Heart right ventricle (tissue), 16 donors: ENCODE results near the gene EIF6. TPM values are rescaled to one million over a fixed set of nuclear protein-coding genes. Genes with fewer than 3 reads are reported as not detected.

Source experiments
- ATAC-seq, 8 donors: fragments of 200-7000 bp; cut with Tn5 transposase; one replicate each; pipeline ENCODE4 v1.9.1; 2020; ENCODE audit warnings: mild to moderate bottlenecking in 8 of 8, moderate library complexity in 8 of 8, moderate number of reproducible peaks in 1 of 8
- DNase-seq, 2 donors: peaks; one replicate each; pipeline ENCODE4 v3.0.0-alpha.2; 2020
- H3K27ac ChIP-seq, 10 donors: fragments of 200-600 bp; sonication (generic) in 2 of 10; one replicate each; pipeline versions ENCODE4 v1.5.0 to v1.8.0; 2020 to 2022; ENCODE audit warnings: mild to moderate bottlenecking in 3 of 10
- H3K27me3 ChIP-seq, 7 donors: fragments of 200-600 bp; one replicate each; pipeline ENCODE4 v1.8.0; 2021 to 2022; ENCODE audit warnings: mild to moderate bottlenecking in 2 of 7
- H3K36me3 ChIP-seq, 9 donors: fragments of 200-600 bp; sonication (generic) in 1 of 9; one replicate each; pipeline versions ENCODE4 v1.5.0 to v1.8.0; 2020 to 2022; ENCODE audit warnings: mild to moderate bottlenecking in 2 of 9
- H3K4me1 ChIP-seq, 9 donors: fragments of 200-600 bp; sonication (generic) in 1 of 9; one replicate each; pipeline versions ENCODE4 v1.5.0 to v1.8.0; 2020 to 2022; ENCODE audit warnings: mild to moderate bottlenecking in 4 of 9
- H3K4me3 ChIP-seq, 10 donors: fragments of 200-600 bp; sonication (generic) in 2 of 10; one replicate each; pipeline versions ENCODE4 v1.5.0 to v1.8.0; 2020 to 2022; ENCODE audit warnings: mild to moderate bottlenecking in 7 of 10, moderate library complexity in 2 of 10
- H3K9me3 ChIP-seq, 11 donors: fragments of 200-600 bp in 10 of 11; sonication (generic) in 2 of 11; one replicate each; pipeline versions ENCODE4 v1.5.0 to v1.8.0; 2013 to 2022; ENCODE audit warnings: mild to moderate bottlenecking in 2 of 11, control low read depth in 1 of 11, moderate library complexity in 1 of 11
- WGBS, 2 donors: extraction: QIAGEN DNeasy Blood & Tissue Kit; methylation state at CpG; one replicate each; pipeline ENCODE4 v1.1.7; 2013; ENCODE audit warnings: inconsistent platforms in 1 of 2; 5-methylcytosine and 5-hydroxymethylcytosine counted together
- intact Hi-C, 10 donors: fragments of 100-400 bp; cut with DNase I; formaldehyde crosslinking; loops; one replicate each; pipeline versions ENCODE4 v1.11.1 to v1.14.2; 2022
- polyA plus RNA-seq, 2 donors: library from polyadenylated mRNA; stranded (reverse); fragments of 200-250 nt; gene quantifications; one replicate each; pipeline ENCODE4 v1.2.3, GENCODE V29; 2013
- total RNA-seq, 10 donors: library from RNA; stranded (reverse); fragmentation: NEBNext Ultra II Directional in 3 of 10; extraction: Animal tissue kit (Norgen Biotek cat#: 25700) in 3 of 10; gene quantifications; one replicate each; pipeline versions ENCODE4 v1.2.1 to v1.2.4, GENCODE V29; 2021 to 2023
- TF ChIP-seq, protein P1 (sequence below), 9 donors: fragments of 200-600 bp; sonication (generic) in 2 of 9; IDR thresholded peaks; one replicate each; pipeline versions ENCODE4 v1.5.0 to v1.8.0; 2021 to 2022; ENCODE audit warnings: antibody characterized with exemption in 9 of 9, mild to moderate bottlenecking in 5 of 9, moderate library complexity in 1 of 9
- donor health status: Arrhythmogenic right ventricular cardiomyopathy.
- donor health status: ischemic (EF 13 %, LVEDD 7.1; RV severe dilation, severe dysfunction).
- donor health status: healthy with polysubstance abuse.
- donor health status: DM: no; HTN: yes; CAD: no.
- donor health status: DM: no; HTN: no; CAD: no.
- donor health status: ischemic (EF 25% LVEDD 6.9; RV normal size, moderate dysfunction).
- donor health status: ischemic (EF 25% LVEDD 5.7; RV mildly dilated, moderate dysfunction).
- donor health status: healthy.
- donor health status: DM: yes; HTN: yes; CAD: no.
- donor health status: Ischemic cardiomyopathy.
- donor health status: ischemic (EF 35%, LVEDD 5.7; RV mildly dilated, moderate dysfunction).
- donor health status: nonischemic (EF 11% LVEDD 7.7; RV severe dilation, severe dysfunction).
- donor health status: DM: yes; HTN: yes; CAD: no.
- donor health status: PGD.
- donor health status: ischemic (EF 29% LVEDD 5.4; RV normal size, mild dysfunction).
- donor health status: nonischemic (EF 23%, LVEDD 6.1; RV moderate dilation, normal function).

EIF6 gene
- total and polyA plus RNA-seq, 12 donors = 28.2 to 155 (median 39.0) TPM

DNA sequence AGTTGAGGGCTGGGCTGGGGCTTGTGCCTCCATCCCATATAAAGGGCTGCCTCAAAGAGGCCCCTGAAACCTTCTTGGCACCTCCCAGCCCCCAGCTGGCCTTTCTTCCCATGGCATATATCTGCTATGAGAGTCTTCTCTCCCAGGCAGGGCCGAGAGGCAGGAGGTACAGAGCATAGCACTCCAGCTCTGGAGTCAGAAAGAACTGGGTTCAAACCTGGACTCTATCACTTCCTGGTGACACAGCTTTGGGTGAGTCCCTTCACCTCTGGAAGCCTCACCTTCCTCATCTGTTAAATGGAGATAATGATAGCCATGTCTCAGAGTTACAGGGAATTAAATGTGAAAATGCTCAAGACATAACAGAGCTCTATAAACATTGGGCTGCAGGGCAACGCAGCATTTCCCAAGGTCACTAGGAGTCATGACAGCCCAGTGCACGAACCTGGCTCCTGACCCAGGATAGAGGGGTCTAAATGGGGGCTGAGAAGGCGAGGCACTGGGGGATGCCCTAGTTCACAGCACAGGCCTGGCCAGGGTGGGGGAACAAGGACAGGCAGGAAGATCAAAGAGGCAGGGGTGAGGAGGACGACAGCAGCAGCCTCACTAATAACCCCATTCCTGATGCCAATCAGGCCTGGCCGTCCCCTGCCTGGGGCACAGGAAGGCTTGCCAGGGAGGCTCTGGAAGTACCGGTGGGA lies 5.8 kb upstream of the EIF6 start:
- Histone ChIP-seq H3K4me1 (peaks cover 0 to 1% (median 0%) of the 10 kb centered on the region in 9 donors), H3K4me3 (no peak overlapping the region), H3K27me3 (peaks cover 0 to 21% (median 15%) of the 10 kb centered on the region in 7 donors), H3K36me3 (no peaks in the 10 kb centered on the region), H3K27ac (no peak overlapping the region), H3K9me3 (no peaks in the 10 kb centered on the region)
- intact Hi-C loops = no loop called here
- TF ChIP-seq, protein P1, sequence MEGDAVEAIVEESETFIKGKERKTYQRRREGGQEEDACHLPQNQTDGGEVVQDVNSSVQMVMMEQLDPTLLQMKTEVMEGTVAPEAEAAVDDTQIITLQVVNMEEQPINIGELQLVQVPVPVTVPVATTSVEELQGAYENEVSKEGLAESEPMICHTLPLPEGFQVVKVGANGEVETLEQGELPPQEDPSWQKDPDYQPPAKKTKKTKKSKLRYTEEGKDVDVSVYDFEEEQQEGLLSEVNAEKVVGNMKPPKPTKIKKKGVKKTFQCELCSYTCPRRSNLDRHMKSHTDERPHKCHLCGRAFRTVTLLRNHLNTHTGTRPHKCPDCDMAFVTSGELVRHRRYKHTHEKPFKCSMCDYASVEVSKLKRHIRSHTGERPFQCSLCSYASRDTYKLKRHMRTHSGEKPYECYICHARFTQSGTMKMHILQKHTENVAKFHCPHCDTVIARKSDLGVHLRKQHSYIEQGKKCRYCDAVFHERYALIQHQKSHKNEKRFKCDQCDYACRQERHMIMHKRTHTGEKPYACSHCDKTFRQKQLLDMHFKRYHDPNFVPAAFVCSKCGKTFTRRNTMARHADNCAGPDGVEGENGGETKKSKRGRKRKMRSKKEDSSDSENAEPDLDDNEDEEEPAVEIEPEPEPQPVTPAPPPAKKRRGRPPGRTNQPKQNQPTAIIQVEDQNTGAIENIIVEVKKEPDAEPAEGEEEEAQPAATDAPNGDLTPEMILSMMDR (IDR thresholded peaks at IDR 0.05) = no peak
- no peak for ATAC-seq
- DNase-seq = no peak
- 69 to 73% methylated on average over 7 of the region's 7 CpGs for WGBS, 2 donors

DNA sequence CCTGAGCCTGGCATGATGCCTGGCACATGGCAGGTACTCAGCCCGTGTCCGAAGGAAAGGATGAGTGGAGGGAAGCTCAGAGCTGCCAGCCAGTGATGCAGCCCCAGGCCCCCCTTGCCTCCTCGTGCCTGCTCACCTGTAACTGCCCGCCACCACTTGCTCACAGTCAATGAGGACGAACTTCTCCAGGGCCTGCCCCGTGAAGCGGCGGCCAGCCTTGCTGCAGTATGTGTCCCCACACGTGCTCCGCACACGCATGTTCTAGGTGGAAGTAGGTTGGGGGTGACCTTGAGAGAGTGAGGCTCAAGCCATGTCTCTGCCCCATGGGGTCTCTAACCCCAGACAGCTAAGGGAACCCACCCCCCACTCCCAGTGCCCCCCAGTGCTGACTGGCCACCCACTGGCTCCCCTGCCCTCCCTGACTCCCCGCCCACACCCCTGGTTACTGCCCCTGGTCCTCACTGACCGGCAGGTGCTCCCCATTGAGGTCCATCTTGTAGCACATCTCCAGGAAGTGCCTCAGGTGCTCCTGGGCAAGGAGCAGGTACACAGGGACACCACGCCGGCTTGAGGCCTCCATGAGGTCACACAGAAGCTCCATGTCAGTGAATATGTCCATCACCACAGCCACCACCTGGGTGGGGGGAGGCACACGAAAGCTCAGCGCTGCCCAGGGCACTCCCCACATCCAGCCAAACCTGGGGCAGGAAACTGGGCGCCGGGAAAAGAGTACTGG lies 3.9 kb upstream of the EIF6 start:
- Histone ChIP-seq H3K36me3 (no peaks in the 10 kb centered on the region), H3K4me1 (peaks cover 4 to 12% (median 11%) of the 10 kb centered on the region in 9 donors), H3K9me3 (no peaks in the 10 kb centered on the region), H3K27me3 (peaks cover 0 to 14% (median 4%) of the 10 kb centered on the region in 7 donors), H3K27ac (no peak overlapping the region), H3K4me3 (no peak overlapping the region)
- intact Hi-C loops = no loop called here
- no peak for DNase-seq
- ATAC-seq = no peak
- 79 to 83% methylated on average over 19 of the region's 19 CpGs for WGBS, 2 donors
- TF ChIP-seq, protein P1 (IDR thresholded peaks at IDR 0.05) = no peak

- WGBS, 2 donors = 86 to 89% methylated on average over 28 of the region's 28 CpGs
These were observed 3.1 kb upstream of the EIF6 start for GRCh38 chr20:35287509-35288324.

More at GRCh38 chr20:35287509-35288324, 3.1 kb upstream of the EIF6 start:
- DNase-seq (no peak), ATAC-seq (no peak)
- intact Hi-C loops = no loop called here
- Histone ChIP-seq H3K27me3 (peaks cover 0 to 9% (median 0%) of the 10 kb centered on the region in 7 donors), H3K27ac (no peak overlapping the region), H3K9me3 (no peaks in the 10 kb centered on the region), H3K4me1 (peaks cover 7 to 20% (median 17%) of the 10 kb centered on the region in 9 donors), H3K36me3 (peaks cover 0 to 6% (median 0%) of the 10 kb centered on the region in 9 donors), H3K4me3 (no peak overlapping the region)
- TF ChIP-seq, protein P1 (IDR thresholded peaks at IDR 0.05) = no peak
